ENCODE results near the gene FABP7. TPM values are rescaled to one million over a fixed set of nuclear protein-coding genes. Genes with fewer than 3 reads are reported as not detected.

Gene FABP7
- total and polyA plus RNA-seq, 4 donors: 0.03 to 10.4 TPM; not detected in 2

DNA sequence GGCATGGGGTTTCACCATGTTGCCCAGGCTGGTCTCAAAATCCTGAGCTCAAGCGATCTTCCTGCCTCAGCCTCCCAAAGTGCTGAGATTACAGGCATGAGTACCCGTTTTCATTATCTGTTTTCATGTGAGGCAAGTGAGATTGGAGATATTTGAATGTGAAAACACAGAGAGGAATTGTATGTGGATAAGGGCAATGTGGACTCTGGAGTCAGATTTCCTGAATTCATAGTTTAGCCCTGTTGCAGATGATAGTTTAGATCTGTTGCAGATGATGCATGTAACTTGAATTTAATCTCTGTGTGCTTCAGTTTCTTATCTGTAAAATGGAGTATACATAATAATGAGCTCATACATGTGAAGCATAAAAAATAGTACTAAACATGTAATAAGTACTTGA lies 13.2 kb downstream of the FABP7 start:
- Histone ChIP-seq H3K27me3 (ENCODE audit: control insufficient read depth in 3 of 3, insufficient read depth in 3 of 3, low read length in 2 of 3) (no peaks in the 10 kb centered on the region), H3K9me3 (ENCODE audit: control insufficient read depth in 4 of 4, insufficient read depth in 3 of 4, low read length in 3 of 4) (no peaks in the 10 kb centered on the region), H3K9ac (ENCODE audit: insufficient read depth in 1 of 2, low read length in 2 of 2) (no peak overlapping the region), H3K4me3 (no peak overlapping the region), H3K4me1 (ENCODE audit: control insufficient read depth in 5 of 5, insufficient read depth in 5 of 5, low read length in 5 of 5) (peaks cover 0 to 36% (median 3%) of the 10 kb centered on the region in 5 donors), H3K36me3 (ENCODE audit: control insufficient read depth in 4 of 4, insufficient read depth in 4 of 4, low read length in 4 of 4) (peaks cover 0 to 15% (median 6%) of the 10 kb centered on the region in 4 donors), H3K27ac (ENCODE audit: low read depth in 1 of 2, low read length in 1 of 2) (no peak overlapping the region)
- DNase-seq: no peak
- TF ChIP-seq, protein P1, sequence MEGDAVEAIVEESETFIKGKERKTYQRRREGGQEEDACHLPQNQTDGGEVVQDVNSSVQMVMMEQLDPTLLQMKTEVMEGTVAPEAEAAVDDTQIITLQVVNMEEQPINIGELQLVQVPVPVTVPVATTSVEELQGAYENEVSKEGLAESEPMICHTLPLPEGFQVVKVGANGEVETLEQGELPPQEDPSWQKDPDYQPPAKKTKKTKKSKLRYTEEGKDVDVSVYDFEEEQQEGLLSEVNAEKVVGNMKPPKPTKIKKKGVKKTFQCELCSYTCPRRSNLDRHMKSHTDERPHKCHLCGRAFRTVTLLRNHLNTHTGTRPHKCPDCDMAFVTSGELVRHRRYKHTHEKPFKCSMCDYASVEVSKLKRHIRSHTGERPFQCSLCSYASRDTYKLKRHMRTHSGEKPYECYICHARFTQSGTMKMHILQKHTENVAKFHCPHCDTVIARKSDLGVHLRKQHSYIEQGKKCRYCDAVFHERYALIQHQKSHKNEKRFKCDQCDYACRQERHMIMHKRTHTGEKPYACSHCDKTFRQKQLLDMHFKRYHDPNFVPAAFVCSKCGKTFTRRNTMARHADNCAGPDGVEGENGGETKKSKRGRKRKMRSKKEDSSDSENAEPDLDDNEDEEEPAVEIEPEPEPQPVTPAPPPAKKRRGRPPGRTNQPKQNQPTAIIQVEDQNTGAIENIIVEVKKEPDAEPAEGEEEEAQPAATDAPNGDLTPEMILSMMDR (IDR thresholded peaks at IDR 0.05; ENCODE audit: control extremely low read depth, extremely low read depth): no peak
- ATAC-seq (ENCODE audit: insufficient read depth, low FRiP score): no peak
- WGBS, 2 donors: 89 to 90% methylated on average over 2 of the region's 2 CpGs

DNA sequence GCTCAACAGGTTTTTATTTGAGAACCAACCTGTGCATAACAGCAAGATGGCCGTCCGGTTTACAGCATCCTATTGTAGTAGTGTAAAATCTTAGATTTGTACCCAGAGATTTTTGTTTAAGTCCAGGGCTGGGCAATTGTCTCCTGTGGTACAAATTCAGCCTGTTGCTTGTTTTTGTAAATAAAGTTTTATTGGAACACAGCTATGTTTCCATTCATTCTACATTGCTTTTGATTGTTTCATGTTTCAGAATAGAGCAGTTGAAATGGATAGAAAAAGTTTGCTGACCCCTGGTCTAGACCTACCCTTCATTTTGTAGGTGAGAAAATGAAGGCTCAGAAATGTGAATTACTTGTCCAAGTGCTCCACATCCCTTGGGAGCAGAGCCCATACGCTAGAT lies 18.0 kb downstream of the FABP7 start:
- H3K9ac ChIP-seq (ENCODE audit: insufficient read depth in 1 of 2, low read length in 2 of 2): no peak overlapping the region
- H3K27me3 ChIP-seq (ENCODE audit: control insufficient read depth in 3 of 3, insufficient read depth in 3 of 3, low read length in 2 of 3): no peaks in the 10 kb centered on the region
- no peak overlapping the region for H3K4me3 ChIP-seq
- ATAC-seq (ENCODE audit: insufficient read depth, low FRiP score) (no peak), DNase-seq (no peak)
- H3K4me1 ChIP-seq (ENCODE audit: control insufficient read depth in 5 of 5, insufficient read depth in 5 of 5, low read length in 5 of 5): peaks cover 0 to 35% (median 7%) of the 10 kb centered on the region in 5 donors
- no peaks in the 10 kb centered on the region for H3K9me3 ChIP-seq (ENCODE audit: control insufficient read depth in 4 of 4, insufficient read depth in 3 of 4, low read length in 3 of 4)
- H3K27ac ChIP-seq (ENCODE audit: low read depth in 1 of 2, low read length in 1 of 2): peak overlapping the region in 1 of 2 donors; percentile 71
- TF ChIP-seq, protein P1 (IDR thresholded peaks at IDR 0.05; ENCODE audit: control extremely low read depth, extremely low read depth): no peak
- 95 to 98% methylated on average over 3 of the region's 3 CpGs for WGBS, 2 donors
- H3K36me3 ChIP-seq (ENCODE audit: control insufficient read depth in 4 of 4, insufficient read depth in 4 of 4, low read length in 4 of 4): peaks cover 0 to 29% (median 13%) of the 10 kb centered on the region in 4 donors

DNA sequence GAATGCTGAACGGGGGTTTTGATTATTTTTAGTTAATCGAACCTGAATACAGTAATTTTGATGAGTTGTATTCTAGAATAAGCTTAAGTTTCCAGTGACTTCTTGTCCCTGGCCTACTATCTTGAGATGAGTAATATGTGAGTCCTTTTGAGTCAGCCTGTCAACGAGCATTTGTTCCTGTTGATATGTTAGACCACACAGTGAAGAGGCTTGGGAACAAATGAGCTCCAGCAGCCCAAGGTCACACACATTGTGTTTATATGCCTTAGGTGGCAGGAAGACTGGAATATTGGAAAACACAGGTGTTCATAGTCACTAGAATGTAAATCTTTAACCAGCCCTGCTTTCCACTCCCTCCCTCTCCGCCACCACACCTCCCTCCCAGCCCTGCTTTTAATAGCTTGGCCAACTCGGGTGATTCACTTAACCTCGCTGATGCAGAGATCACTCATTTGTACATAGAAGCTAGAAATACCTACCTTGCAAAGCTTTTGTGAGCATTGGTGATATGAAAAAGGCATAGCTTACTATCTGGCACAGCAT lies 18.7 kb downstream of the FABP7 start:
- DNase-seq (peak in 1 of 3 donors; percentile 12), ATAC-seq (ENCODE audit: insufficient read depth, low FRiP score) (peak; percentile 70)
- H3K4me3 ChIP-seq: no peak overlapping the region
- H3K36me3 ChIP-seq (ENCODE audit: control insufficient read depth in 4 of 4, insufficient read depth in 4 of 4, low read length in 4 of 4): peaks cover 0 to 29% (median 13%) of the 10 kb centered on the region in 4 donors
- no peaks in the 10 kb centered on the region for H3K27me3 ChIP-seq (ENCODE audit: control insufficient read depth in 3 of 3, insufficient read depth in 3 of 3, low read length in 2 of 3)
- TF ChIP-seq, protein P1 (IDR thresholded peaks at IDR 0.05; ENCODE audit: control extremely low read depth, extremely low read depth): no peak
- no peak overlapping the region for H3K9ac ChIP-seq (ENCODE audit: insufficient read depth in 1 of 2, low read length in 2 of 2)
- H3K27ac ChIP-seq (ENCODE audit: low read depth in 1 of 2, low read length in 1 of 2): peak overlapping the region in 1 of 2 donors; percentile 71
- peaks cover 0 to 34% (median 7%) of the 10 kb centered on the region in 5 donors for H3K4me1 ChIP-seq (ENCODE audit: control insufficient read depth in 5 of 5, insufficient read depth in 5 of 5, low read length in 5 of 5)
- 72 to 90% methylated on average over 6 of the region's 6 CpGs for WGBS, 2 donors
- no peaks in the 10 kb centered on the region for H3K9me3 ChIP-seq (ENCODE audit: control insufficient read depth in 4 of 4, insufficient read depth in 3 of 4, low read length in 3 of 4)
